Lung (tissue), 12 donors: ENCODE data around the gene USP24. TPM values are rescaled to one million over a fixed set of nuclear protein-coding genes. Genes with fewer than 3 reads are reported as not detected.

ENCODE experiments used
- ATAC-seq: fragments of 200-7000 bp; cut with Tn5 transposase; one replicate; pipeline ENCODE4 v1.9.1; 2020; ENCODE audit warnings: moderate number of reproducible peaks; ENCODE audit not compliant: insufficient read depth, low FRiP score
- DNase-seq, 3 donors: peaks; one replicate each; pipeline ENCODE4 v3.0.0-alpha.2; 2013 to 2017
- H3K27ac ChIP-seq, 2 donors: one replicate each; pipeline ENCODE4 v1.5.1; 2013; ENCODE audit warnings: mild to moderate bottlenecking in 2 of 2, moderate library complexity in 2 of 2, control low read depth in 1 of 2, inconsistent platforms in 1 of 2, low read depth in 1 of 2, low read length in 1 of 2
- H3K27me3 ChIP-seq, 3 donors: one replicate each; pipeline ENCODE4 v1.5.1; 2013; ENCODE audit warnings: low read length in 2 of 3; ENCODE audit not compliant: control insufficient read depth in 3 of 3, insufficient read depth in 3 of 3
- H3K36me3 ChIP-seq, 4 donors: one replicate each; pipeline ENCODE4 v1.5.1; 2013; ENCODE audit warnings: low read length in 4 of 4, mild to moderate bottlenecking in 1 of 4, moderate library complexity in 1 of 4; ENCODE audit not compliant: control insufficient read depth in 4 of 4, insufficient read depth in 4 of 4
- H3K4me1 ChIP-seq, 5 donors: one replicate each; pipeline ENCODE4 v1.5.1; 2013; ENCODE audit warnings: low read length in 5 of 5, mild to moderate bottlenecking in 2 of 5, moderate library complexity in 1 of 5; ENCODE audit not compliant: control insufficient read depth in 5 of 5, insufficient read depth in 5 of 5
- H3K4me3 ChIP-seq: one replicate; pipeline ENCODE4 v1.5.1; 2013; ENCODE audit warnings: mild to moderate bottlenecking, control low read depth, moderate library complexity
- H3K9ac ChIP-seq, 2 donors: one replicate each; pipeline ENCODE4 v1.5.1; 2013; ENCODE audit warnings: low read length in 2 of 2, control low read depth in 1 of 2; ENCODE audit not compliant: insufficient read depth in 1 of 2
- H3K9me3 ChIP-seq, 4 donors: one replicate each; pipeline ENCODE4 v1.5.1; 2013; ENCODE audit warnings: low read length in 3 of 4, mild to moderate bottlenecking in 1 of 4, moderate library complexity in 1 of 4; ENCODE audit not compliant: control insufficient read depth in 4 of 4, insufficient read depth in 3 of 4
- CTCF ChIP-seq: IDR thresholded peaks from 2 replicates; pipeline ENCODE4 v1.5.1; 2012; ENCODE audit warnings: mild to moderate bottlenecking; ENCODE audit errors: control extremely low read depth, extremely low read depth
- WGBS, 2 donors: extraction: QIAGEN DNeasy Blood & Tissue Kit; methylation state at CpG; one replicate each; pipeline ENCODE4 v1.1.7; 2013; 5-methylcytosine and 5-hydroxymethylcytosine counted together
- polyA plus RNA-seq, 2 donors: library from polyadenylated mRNA; stranded (reverse); fragments of 200-250 nt; gene quantifications; one replicate each; pipeline ENCODE4 v1.2.1, GENCODE V29; 2013
- total RNA-seq, 2 donors: library from RNA; depleted of rRNA in 1 of 2; stranded (reverse); fragments of >200 nt in 1 of 2; gene quantifications; one replicate each; pipeline ENCODE4 v1.2.1, GENCODE V29; 2014 to 2021
- donor health status: control.
- donor health status: control.
- donor health status: Bipolar disorder and iron deficiency.
- donor health status: healthy.
- donor health status: DM: yes; HTN: yes; CAD: no.

Gene USP24
- total and polyA plus RNA-seq, 4 donors, result 7.8 to 77.8 (median 23.6) TPM

- no peak for ATAC-seq
- Histone ChIP-seq H3K4me1 (peaks cover 0 to 20% (median 0%) of the 10 kb centered on the region in 5 donors), H3K27me3 (peaks cover 0 to 56% (median 44%) of the 10 kb centered on the region in 3 donors), H3K27ac (no peak overlapping the region), H3K9me3 (no peaks in the 10 kb centered on the region), H3K9ac (no peak overlapping the region), H3K36me3 (no peaks in the 10 kb centered on the region), H3K4me3 (no peak overlapping the region)
- no peak for TF ChIP-seq CTCF
- 83 to 94% methylated on average over 3 of the region's 3 CpGs for WGBS, 2 donors
- no peak for DNase-seq
These were observed 176.7 kb downstream of the USP24 start for GRCh38 chr1:55038552-55038838.

- DNase-seq (no peak), ATAC-seq (no peak)
- Histone ChIP-seq H3K27ac (no peak overlapping the region), H3K4me3 (no peak overlapping the region), H3K9me3 (no peaks in the 10 kb centered on the region), H3K36me3 (no peaks in the 10 kb centered on the region), H3K9ac (no peak overlapping the region), H3K27me3 (peaks cover 0 to 56% (median 44%) of the 10 kb centered on the region in 3 donors), H3K4me1 (peaks cover 0 to 20% (median 0%) of the 10 kb centered on the region in 5 donors)
- 70 to 82% methylated on average over 8 of the region's 8 CpGs for WGBS, 2 donors
- no peak for TF ChIP-seq CTCF
These were observed 177.2 kb downstream of the USP24 start for GRCh38 chr1:55037733-55038551.

- peaks cover 0 to 37% (median 34%) of the 10 kb centered on the region in 3 donors for H3K27me3 ChIP-seq
- no peaks in the 10 kb centered on the region for H3K36me3 ChIP-seq
- DNase-seq (no peak), ATAC-seq (no peak)
- 20 to 30% methylated on average over 4 of the region's 4 CpGs for WGBS, 2 donors
- no peak for TF ChIP-seq CTCF
- H3K9ac ChIP-seq, result no peak overlapping the region
- peaks cover 0 to 19% (median 0%) of the 10 kb centered on the region in 5 donors for H3K4me1 ChIP-seq
- H3K27ac ChIP-seq, result no peak overlapping the region
- no peaks in the 10 kb centered on the region for H3K9me3 ChIP-seq
- H3K4me3 ChIP-seq, result no peak overlapping the region
These were observed 179.3 kb downstream of the USP24 start for GRCh38 chr1:55035904-55036303.
